ENCODE results near the gene CLGN. TPM values are rescaled to one million over a fixed set of nuclear protein-coding genes. Genes with fewer than 3 reads are reported as not detected.

Gene CLGN
- total and polyA plus RNA-seq, 2 of the 13 experiments (the other 11 are each of a cell fraction or from before 2014, with no cell fraction given) = 7.2 to 17.0 TPM

DNA sequence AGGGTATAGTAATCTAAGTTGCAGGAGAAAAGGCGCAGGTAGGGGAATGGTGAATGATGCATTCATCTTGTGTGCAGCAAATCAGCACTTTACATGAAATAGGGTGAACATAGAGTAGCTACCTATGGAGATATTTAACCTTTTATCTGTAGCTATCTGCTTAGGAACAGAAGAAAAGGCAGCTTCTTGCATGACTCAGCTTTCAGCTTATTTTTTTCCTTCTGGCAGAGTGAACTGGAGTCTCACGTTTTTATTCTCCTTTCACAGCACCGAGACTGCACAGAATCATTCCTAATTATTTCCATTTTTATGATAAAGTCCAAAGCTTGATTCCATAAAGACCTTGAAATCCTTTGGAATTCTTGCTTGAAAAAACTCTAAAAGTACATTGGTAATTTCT lies 58.8 kb downstream of the CLGN start (continued):
- TF ChIP-seq ZNF17 (CRISPR knock-in tag; IDR thresholded peaks at IDR 0.05) = no peak
- no peak for TF ChIP-seq TERF1 (CRISPR knock-in tag; IDR thresholded peaks at IDR 0.05)
- TF ChIP-seq, protein P1, sequence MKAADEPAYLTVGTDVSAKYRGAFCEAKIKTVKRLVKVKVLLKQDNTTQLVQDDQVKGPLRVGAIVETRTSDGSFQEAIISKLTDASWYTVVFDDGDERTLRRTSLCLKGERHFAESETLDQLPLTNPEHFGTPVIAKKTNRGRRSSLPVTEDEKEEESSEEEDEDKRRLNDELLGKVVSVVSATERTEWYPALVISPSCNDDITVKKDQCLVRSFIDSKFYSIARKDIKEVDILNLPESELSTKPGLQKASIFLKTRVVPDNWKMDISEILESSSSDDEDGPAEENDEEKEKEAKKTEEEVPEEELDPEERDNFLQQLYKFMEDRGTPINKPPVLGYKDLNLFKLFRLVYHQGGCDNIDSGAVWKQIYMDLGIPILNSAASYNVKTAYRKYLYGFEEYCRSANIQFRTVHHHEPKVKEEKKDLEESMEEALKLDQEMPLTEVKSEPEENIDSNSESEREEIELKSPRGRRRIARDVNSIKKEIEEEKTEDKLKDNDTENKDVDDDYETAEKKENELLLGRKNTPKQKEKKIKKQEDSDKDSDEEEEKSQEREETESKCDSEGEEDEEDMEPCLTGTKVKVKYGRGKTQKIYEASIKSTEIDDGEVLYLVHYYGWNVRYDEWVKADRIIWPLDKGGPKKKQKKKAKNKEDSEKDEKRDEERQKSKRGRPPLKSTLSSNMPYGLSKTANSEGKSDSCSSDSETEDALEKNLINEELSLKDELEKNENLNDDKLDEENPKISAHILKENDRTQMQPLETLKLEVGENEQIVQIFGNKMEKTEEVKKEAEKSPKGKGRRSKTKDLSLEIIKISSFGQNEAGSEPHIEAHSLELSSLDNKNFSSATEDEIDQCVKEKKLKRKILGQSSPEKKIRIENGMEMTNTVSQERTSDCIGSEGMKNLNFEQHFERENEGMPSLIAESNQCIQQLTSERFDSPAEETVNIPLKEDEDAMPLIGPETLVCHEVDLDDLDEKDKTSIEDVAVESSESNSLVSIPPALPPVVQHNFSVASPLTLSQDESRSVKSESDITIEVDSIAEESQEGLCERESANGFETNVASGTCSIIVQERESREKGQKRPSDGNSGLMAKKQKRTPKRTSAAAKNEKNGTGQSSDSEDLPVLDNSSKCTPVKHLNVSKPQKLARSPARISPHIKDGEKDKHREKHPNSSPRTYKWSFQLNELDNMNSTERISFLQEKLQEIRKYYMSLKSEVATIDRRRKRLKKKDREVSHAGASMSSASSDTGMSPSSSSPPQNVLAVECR (CRISPR knock-in tag; IDR thresholded peaks at IDR 0.05; ENCODE audit: borderline replicate concordance) = no peak
- TF ChIP-seq ZNF740 (CRISPR knock-in tag; IDR thresholded peaks at IDR 0.05) = no peak

DNA sequence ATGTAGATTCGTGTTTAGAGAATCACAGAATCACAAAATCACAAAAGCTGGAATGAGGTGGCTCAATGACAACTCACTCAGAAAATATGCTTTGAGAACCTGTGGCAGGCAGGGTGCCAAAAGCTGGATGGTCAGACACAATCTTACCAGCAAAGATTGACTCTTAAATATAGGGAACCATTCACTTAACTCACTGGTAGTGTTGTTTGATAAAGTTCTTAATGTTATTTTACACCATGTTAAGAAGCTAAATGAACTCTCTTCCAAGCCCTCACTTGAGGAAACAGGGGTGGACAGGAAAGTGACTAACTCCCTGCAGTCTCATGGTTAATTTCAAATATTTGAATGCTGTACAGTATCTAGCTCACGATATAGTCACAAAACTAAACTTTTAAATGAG lies 59.7 kb downstream of the CLGN start:
- no peak overlapping the region for H3K4me3 ChIP-seq (replicated peaks in 1 of 3; ENCODE audit: insufficient read depth in 1 of 3, low read depth in 2 of 3, low read length in 3 of 3)
- no peak overlapping the region for H2AFZ ChIP-seq (ENCODE audit: low read length)
- no peaks in the 10 kb centered on the region for H3K36me3 ChIP-seq (replicated peaks in 1 of 2; ENCODE audit: control insufficient read depth in 1 of 2, insufficient read depth in 2 of 2, low read length in 2 of 2)
- FAIRE-seq = no peak
- 90% methylated on average over 2 of the region's 2 CpGs for WGBS (ENCODE audit: low lambda C conversion rate)
- H3K27ac ChIP-seq (ENCODE audit: extremely low read length, insufficient read depth, low read length) = no peak overlapping the region
- H3K4me2 ChIP-seq (ENCODE audit: low read depth, low read length) = no peak overlapping the region
- intact Hi-C loops (cut with micrococcal nuclease; ENCODE audit: unreplicated experiment) (no loop called here), in situ Hi-C loops (cut with HindIII; ENCODE audit: extremely low pct_ligation_motif_present, low pct_unique_long_range_greater_than_20kb) (no loop called here)
- CTCF ChIA-PET (ENCODE audit: low intra/inter-chr PET ratio, low total read pairs) = no interaction called here
- ATAC-seq = no peak
- POLR2A ChIA-PET = no interaction called here
- H3K9ac ChIP-seq (ENCODE audit: insufficient read depth, low read depth, low read length) = no peak overlapping the region
- H4K20me1 ChIP-seq (ENCODE audit: insufficient read depth, low read length) = no peaks in the 10 kb centered on the region
- no peaks in the 10 kb centered on the region for H3K27me3 ChIP-seq (ENCODE audit: control insufficient read depth in 1 of 2, insufficient read depth in 2 of 2, low read length in 2 of 2)
- H3K4me1 ChIP-seq (ENCODE audit: insufficient read depth, low read length) = peaks cover 23% of the 10 kb centered on the region
- BruUV-seq (replicated peaks) = no TSS peak
- no peak for DNase-seq (ENCODE audit: low spot score)
- TF ChIP-seq ARID2 (CRISPR knock-in tag; IDR thresholded peaks at IDR 0.05; ENCODE audit: borderline replicate concordance) (no peak), ZFP36 (IDR thresholded peaks at IDR 0.05; ENCODE audit: borderline replicate concordance, low read depth, low read length, partially characterized antibody) (no peak), GATAD1 (CRISPR knock-in tag; IDR thresholded peaks at IDR 0.05) (no peak), HMG20B (CRISPR knock-in tag; conservative IDR thresholded peaks at IDR 0.05) (no peak), DMAP1 (CRISPR knock-in tag; IDR thresholded peaks at IDR 0.05) (no peak), SNRNP70 (IDR thresholded peaks at IDR 0.05; ENCODE audit: low read depth, low read length) (no peak), YY1 (IDR thresholded peaks at IDR 0.05; ENCODE audit: insufficient read depth, insufficient replicate concordance, low read depth, low read length) (no peak), ZNF275 (CRISPR knock-in tag; IDR thresholded peaks at IDR 0.05; ENCODE audit: borderline replicate concordance) (no peak), ATF7 (IDR thresholded peaks at IDR 0.05) (no peak), ATF7 (CRISPR knock-in tag; IDR thresholded peaks at IDR 0.05) (no peak)
- H3K79me2 ChIP-seq (ENCODE audit: insufficient read depth, low read length) = no peaks in the 10 kb centered on the region
- no peaks in the 10 kb centered on the region for H3K9me3 ChIP-seq (ENCODE audit: low read length)
